PC-9 (cell line): ENCODE results near the gene ATP11A. TPM values are rescaled to one million over a fixed set of nuclear protein-coding genes. Genes with fewer than 3 reads are reported as not detected.
A peak's percentile ranks its signal among the peaks of the same experiment; 100 is the strongest.

ENCODE experiments used
- BruUV-seq: library from RNA; stranded (reverse); fragments of 400-500 nt; replicated peaks from 2 replicates; lab custom pipeline; 2021; lab: Mats Ljungman, UMichigan
- CTCF ChIA-PET: fragments of 300-600 bp; sonication (Branson Sonifier 250); formaldehyde crosslinking; loops from one replicate; lab custom pipeline; 2022; ENCODE audit warnings: antibody characterized with exemption; lab: Charles Lee
- POLR2A ChIA-PET: fragments of 300-600 bp; sonication (Branson Sonifier 250); formaldehyde crosslinking; loops from one replicate; lab custom pipeline; 2022; ENCODE audit warnings: antibody characterized with exemption; ENCODE audit not compliant: unreplicated experiment; lab: Charles Lee
- DNase-seq, 2 experiments: peaks; one replicate each; pipeline versions ENCODE4 v3.0.0 to v3.0.0-alpha.2; 2015 to 2022; ENCODE audit warnings: mixed read lengths in 1 of 2
- H2AFZ ChIP-seq: fragments of 200-600 bp; sonication (generic); 2 replicates; pipeline ENCODE4 v1.8.1; 2017; ENCODE audit warnings: antibody characterized with exemption
- H3F3A ChIP-seq: fragments of 200-600 bp; sonication (generic); 2 replicates; pipeline ENCODE4 v1.8.1; 2017; ENCODE audit warnings: antibody characterized with exemption, mild to moderate bottlenecking, low read depth; ENCODE audit not compliant: insufficient read depth
- H3K27ac ChIP-seq: fragments of 200-600 bp; sonication (generic); 2 replicates; pipeline ENCODE4 v1.6.1; 2016; ENCODE audit warnings: mixed run types
- H3K27me3 ChIP-seq: fragments of 200-600 bp; sonication (generic); 2 replicates; pipeline ENCODE4 v1.6.1; 2016; ENCODE audit warnings: low read depth, mixed run types; ENCODE audit not compliant: insufficient read depth
- H3K36me3 ChIP-seq: fragments of 200-600 bp; sonication (generic); 2 replicates; pipeline ENCODE4 v1.6.1; 2016; ENCODE audit warnings: low read depth, mixed run types
- H3K4me1 ChIP-seq: fragments of 200-600 bp; sonication (generic); replicated peaks from 2 replicates; pipeline ENCODE4 v1.6.1; 2016; ENCODE audit warnings: mixed run types; ENCODE audit not compliant: insufficient read depth
- H3K4me2 ChIP-seq: fragments of 200-600 bp; sonication (generic); 2 replicates; pipeline ENCODE4 v1.6.1; 2017; ENCODE audit warnings: mixed run types
- H3K4me3 ChIP-seq: fragments of 200-600 bp; sonication (generic); 2 replicates; pipeline ENCODE4 v1.6.1; 2016; ENCODE audit warnings: mixed run types
- H3K79me2 ChIP-seq: fragments of 200-600 bp; sonication (generic); 2 replicates; pipeline ENCODE4 v1.6.1; 2017; ENCODE audit warnings: low read depth, mixed run types
- H3K9me2 ChIP-seq: fragments of 200-600 bp; sonication (generic); 2 replicates; pipeline ENCODE4 v1.8.1; 2017; ENCODE audit warnings: mild to moderate bottlenecking; ENCODE audit not compliant: insufficient read depth
- H3K9me3 ChIP-seq: fragments of 200-600 bp; sonication (generic); 2 replicates; pipeline ENCODE4 v1.8.1; 2016; ENCODE audit warnings: low read depth; ENCODE audit not compliant: insufficient read depth
- H4K20me1 ChIP-seq: fragments of 200-600 bp; sonication (generic); 2 replicates; pipeline ENCODE4 v1.8.1; 2017; ENCODE audit not compliant: insufficient read depth
- EZH2 ChIP-seq: fragments of 200-600 bp; sonication (generic); IDR thresholded peaks from 2 replicates; pipeline ENCODE4 v1.8.0; 2017; ENCODE audit warnings: antibody characterized with exemption, low read depth
- intact Hi-C: fragments of 100-400 bp; cut with micrococcal nuclease; formaldehyde crosslinking; loops from one replicate; pipeline ENCODE4 v1.10.0; 2022; ENCODE audit not compliant: unreplicated experiment
- total RNA-seq: library from RNA; stranded (reverse); gene quantifications from 2 replicates; pipeline ENCODE4 v1.2.3, GENCODE V29; 2021
- TF ChIP-seq, protein P1 (sequence below): fragments of 200-600 bp; sonication (generic); conservative IDR thresholded peaks from 2 replicates; pipeline ENCODE4 v1.6.1; 2017; ENCODE audit warnings: mixed run types, antibody characterized with exemption, mild to moderate bottlenecking, moderate library complexity

Gene ATP11A
- total RNA-seq, 1 experiment from 2014 or later: 92.2 TPM

DNA sequence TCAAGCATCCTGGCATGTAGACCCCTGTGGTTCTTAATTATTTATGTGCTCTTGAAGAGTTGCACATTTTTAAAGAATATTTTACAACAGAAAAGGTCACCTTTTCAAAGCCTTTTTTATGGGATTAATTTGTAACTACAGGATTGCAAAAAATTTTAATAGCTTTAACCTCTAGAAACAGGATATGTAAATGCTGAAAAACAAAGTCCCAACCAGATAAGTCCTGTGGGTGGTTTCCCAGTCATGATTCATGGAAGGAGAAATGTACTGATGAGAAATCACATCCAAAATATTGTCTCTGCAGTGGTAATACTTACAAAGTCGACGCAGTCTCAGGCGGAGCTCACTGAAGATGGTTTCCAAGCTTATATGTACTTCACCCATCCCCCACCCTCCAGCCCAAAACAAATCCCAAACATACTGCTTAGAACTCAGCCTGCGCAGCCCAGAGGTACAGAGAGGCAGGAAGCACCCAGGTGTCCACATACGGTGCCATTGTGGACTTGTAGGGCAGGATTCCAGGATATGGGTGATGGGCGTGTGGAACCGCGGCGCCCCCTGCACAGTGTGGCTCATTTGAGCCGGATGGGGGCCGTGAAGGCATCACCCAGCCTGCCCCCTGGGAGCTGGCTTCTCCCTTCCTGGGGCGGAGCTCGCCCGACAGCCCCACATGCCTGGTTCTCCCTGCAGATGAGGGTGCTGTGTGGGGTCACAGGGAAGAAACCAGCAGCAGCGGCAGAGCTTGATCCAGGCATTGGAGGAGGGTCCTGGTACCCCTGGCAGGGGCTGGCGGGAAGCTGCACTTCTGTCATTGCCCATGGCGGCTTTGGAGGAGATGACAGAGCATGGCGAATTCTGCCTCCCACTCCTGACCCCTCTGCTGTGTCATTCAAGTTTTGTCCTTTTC lies 101.2 kb downstream of the ATP11A start:
- H3K79me2 ChIP-seq: peaks cover 41% of the 10 kb centered on the region
- ChIA-PET CTCF (no interaction called here), POLR2A (no interaction called here)
- H3K9me3 ChIP-seq: no peaks in the 10 kb centered on the region
- peaks cover 38% of the 10 kb centered on the region for H3K4me1 ChIP-seq
- intact Hi-C loops: no loop called here
- no peak overlapping the region for H3K4me3 ChIP-seq
- peak overlapping the region; percentile 45 for H3K4me2 ChIP-seq
- H3K27ac ChIP-seq: peak overlapping the region; percentile 83
- no peaks in the 10 kb centered on the region for H3K9me2 ChIP-seq
- H2AFZ ChIP-seq: no peak overlapping the region
- H3K27me3 ChIP-seq: no peaks in the 10 kb centered on the region
- no peak for DNase-seq
- H3K36me3 ChIP-seq: no peaks in the 10 kb centered on the region
- BruUV-seq: no TSS peak
- TF ChIP-seq, protein P1, sequence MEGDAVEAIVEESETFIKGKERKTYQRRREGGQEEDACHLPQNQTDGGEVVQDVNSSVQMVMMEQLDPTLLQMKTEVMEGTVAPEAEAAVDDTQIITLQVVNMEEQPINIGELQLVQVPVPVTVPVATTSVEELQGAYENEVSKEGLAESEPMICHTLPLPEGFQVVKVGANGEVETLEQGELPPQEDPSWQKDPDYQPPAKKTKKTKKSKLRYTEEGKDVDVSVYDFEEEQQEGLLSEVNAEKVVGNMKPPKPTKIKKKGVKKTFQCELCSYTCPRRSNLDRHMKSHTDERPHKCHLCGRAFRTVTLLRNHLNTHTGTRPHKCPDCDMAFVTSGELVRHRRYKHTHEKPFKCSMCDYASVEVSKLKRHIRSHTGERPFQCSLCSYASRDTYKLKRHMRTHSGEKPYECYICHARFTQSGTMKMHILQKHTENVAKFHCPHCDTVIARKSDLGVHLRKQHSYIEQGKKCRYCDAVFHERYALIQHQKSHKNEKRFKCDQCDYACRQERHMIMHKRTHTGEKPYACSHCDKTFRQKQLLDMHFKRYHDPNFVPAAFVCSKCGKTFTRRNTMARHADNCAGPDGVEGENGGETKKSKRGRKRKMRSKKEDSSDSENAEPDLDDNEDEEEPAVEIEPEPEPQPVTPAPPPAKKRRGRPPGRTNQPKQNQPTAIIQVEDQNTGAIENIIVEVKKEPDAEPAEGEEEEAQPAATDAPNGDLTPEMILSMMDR: no peak
- no peak for TF ChIP-seq EZH2
- H3F3A ChIP-seq: peaks cover 19% of the 10 kb centered on the region
- H4K20me1 ChIP-seq: no peaks in the 10 kb centered on the region

DNA sequence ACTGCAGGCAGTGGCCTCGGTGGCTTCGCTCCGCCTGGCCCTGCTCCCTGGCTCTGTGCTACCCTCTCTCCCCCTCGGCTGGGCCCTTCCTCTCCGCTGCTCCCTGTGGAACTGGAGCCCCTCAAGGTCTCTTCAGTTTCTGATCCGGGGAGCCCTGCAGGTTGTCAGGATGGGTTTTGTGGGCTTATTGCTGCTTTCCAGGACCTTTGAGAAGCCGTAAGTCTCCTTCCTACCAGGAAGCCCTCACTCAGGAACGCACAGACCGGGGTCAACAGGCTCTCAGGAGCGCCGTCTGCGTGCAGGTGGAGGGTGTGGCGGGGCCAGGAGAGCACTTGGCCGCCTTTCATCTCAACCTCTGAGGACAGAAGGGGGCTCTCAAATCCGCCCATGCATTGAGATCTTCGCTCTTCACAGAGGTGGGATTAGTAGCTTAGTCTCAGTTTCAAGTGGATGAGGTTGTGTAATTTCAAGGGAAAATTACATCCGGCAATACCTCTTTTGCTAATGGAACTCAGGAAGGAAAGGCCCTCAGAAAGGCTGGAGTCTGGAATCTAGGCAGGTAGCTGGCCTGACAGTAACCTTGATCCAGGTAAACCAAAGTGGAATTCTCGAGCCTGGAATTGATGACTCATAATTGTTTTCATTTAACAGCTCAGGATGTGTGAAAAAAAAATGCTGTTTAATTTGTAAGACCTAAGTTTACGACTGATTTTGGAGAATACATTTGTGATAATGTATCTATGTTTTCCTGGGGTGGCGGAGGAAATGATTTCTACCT lies 102.0 kb downstream of the ATP11A start:
- intact Hi-C loops: no loop called here
- peaks cover 50% of the 10 kb centered on the region for H3K79me2 ChIP-seq

DNA sequence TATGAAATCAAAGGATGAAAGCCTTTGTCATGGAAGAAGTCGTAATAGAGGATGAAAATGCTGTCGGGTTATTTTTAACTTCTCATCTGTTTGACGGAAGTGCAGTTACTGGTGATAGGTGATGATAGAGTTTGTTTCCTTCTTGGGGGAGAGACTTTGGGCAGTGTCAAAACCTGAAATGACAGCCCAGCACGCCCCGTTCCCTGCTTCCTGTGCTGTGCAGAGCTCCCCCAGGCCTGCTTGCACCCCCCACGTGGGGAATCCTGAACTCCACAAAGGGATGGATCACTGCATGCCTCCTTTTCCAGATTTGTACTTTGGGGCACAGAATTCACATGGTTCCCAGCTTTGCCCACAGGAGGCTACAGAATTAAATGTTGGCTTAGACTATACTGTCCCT lies 102.7 kb downstream of the ATP11A start:
- Histone ChIP-seq H3F3A (peaks cover 23% of the 10 kb centered on the region), H3K9me2 (no peaks in the 10 kb centered on the region), H3K27ac (peak overlapping the region; percentile 83), H3K27me3 (no peaks in the 10 kb centered on the region), H3K79me2 (peaks cover 50% of the 10 kb centered on the region), H3K9me3 (0 out of 2 replicates have a peak, but pooled peaks cover 7% of the 10 kb centered on the region), H4K20me1 (no peaks in the 10 kb centered on the region), H2AFZ (no peak overlapping the region), H3K4me3 (no peak overlapping the region), H3K4me1 (peaks cover 42% of the 10 kb centered on the region), H3K36me3 (no peaks in the 10 kb centered on the region), H3K4me2 (peak overlapping the region; percentile 45)
- intact Hi-C loops: no loop called here
- no peak for DNase-seq
- ChIA-PET CTCF (interaction anchor here (0.5 kb wide), 1 partner anchor 9 kb away, joined by 3 read pairs; no protein-coding TSS in a partner anchor), POLR2A (no interaction called here)
- TF ChIP-seq, protein P1: no peak
- no peak for TF ChIP-seq EZH2
- BruUV-seq: TSS peak; percentile 17

More for the DNA sequence above, 102.0 kb downstream of the ATP11A start:
- DNase-seq: peak; percentile 9 to 74
- peak overlapping the region; percentile 83 for H3K27ac ChIP-seq
- 0 out of 2 replicates have a peak, but pooled peaks cover 7% of the 10 kb centered on the region for H3K9me3 ChIP-seq
- no peak overlapping the region for H2AFZ ChIP-seq
- no TSS peak for BruUV-seq
- H3K36me3 ChIP-seq: no peaks in the 10 kb centered on the region
- no peaks in the 10 kb centered on the region for H4K20me1 ChIP-seq
- H3K4me1 ChIP-seq: peaks cover 38% of the 10 kb centered on the region
- peaks cover 19% of the 10 kb centered on the region for H3F3A ChIP-seq
- TF ChIP-seq, protein P1: no peak
- TF ChIP-seq EZH2: no peak
- ChIA-PET CTCF (interaction anchor here (0.5 kb wide), 1 partner anchor 8 kb away, joined by 3 read pairs; no protein-coding TSS in a partner anchor), POLR2A (interaction anchor here (0.6 kb wide), 1 partner anchor 100 kb away, joined by 5 read pairs; no protein-coding TSS in a partner anchor)
- H3K4me3 ChIP-seq: no peak overlapping the region
- peak overlapping the region; percentile 45 for H3K4me2 ChIP-seq
- H3K27me3 ChIP-seq: no peaks in the 10 kb centered on the region
- H3K9me2 ChIP-seq: no peaks in the 10 kb centered on the region
